ENCODE data around the gene ENO2.

DNA sequence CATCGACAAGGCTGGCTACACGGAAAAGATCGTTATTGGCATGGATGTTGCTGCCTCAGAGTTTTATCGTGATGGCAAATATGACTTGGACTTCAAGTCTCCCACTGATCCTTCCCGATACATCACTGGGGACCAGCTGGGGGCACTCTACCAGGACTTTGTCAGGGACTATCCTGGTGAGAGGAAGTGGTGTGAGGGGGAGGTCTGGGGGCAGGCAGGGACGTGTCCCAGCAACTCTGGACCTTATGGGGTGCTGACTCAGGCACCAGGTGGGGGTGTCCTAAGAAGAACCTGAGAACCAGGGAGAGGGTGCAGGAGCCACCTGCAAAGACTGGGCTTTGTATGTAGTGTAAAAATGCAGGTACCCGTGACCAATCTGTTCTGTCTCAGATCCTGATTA lies 5.2 kb downstream of the ENO2 start:
- TF ChIP-seq EZH2 (IDR thresholded peaks at IDR 0.05; ENCODE audit: borderline replicate concordance, low read length): no peak
- TF ChIP-seq, protein P1, sequence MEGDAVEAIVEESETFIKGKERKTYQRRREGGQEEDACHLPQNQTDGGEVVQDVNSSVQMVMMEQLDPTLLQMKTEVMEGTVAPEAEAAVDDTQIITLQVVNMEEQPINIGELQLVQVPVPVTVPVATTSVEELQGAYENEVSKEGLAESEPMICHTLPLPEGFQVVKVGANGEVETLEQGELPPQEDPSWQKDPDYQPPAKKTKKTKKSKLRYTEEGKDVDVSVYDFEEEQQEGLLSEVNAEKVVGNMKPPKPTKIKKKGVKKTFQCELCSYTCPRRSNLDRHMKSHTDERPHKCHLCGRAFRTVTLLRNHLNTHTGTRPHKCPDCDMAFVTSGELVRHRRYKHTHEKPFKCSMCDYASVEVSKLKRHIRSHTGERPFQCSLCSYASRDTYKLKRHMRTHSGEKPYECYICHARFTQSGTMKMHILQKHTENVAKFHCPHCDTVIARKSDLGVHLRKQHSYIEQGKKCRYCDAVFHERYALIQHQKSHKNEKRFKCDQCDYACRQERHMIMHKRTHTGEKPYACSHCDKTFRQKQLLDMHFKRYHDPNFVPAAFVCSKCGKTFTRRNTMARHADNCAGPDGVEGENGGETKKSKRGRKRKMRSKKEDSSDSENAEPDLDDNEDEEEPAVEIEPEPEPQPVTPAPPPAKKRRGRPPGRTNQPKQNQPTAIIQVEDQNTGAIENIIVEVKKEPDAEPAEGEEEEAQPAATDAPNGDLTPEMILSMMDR (conservative IDR thresholded peaks at IDR 0.05 in 1 of 2, IDR thresholded peaks at IDR 0.05 in 1 of 2; ENCODE audit: extremely low read depth in 1 of 2, insufficient read depth in 1 of 2, low read depth in 1 of 2, low read length in 2 of 2): peak; percentile 22 to 28

All from mammary epithelial cell (primary cell).